Nephron progenitor cell (in vitro differentiated cells): ENCODE data around the gene EXOC3L1.

ENCODE experiments used
- DNase-seq: peaks from one replicate; pipeline ENCODE4 v3.0.0; 2021
- H3K27ac Mint-ChIP-seq: 2 replicates; pipeline ENCODE4 v1.8.0; 2021; ENCODE audit warnings: mild to moderate bottlenecking, moderate library complexity, mixed read lengths
- H3K27me3 Mint-ChIP-seq: 2 replicates; pipeline ENCODE4 v1.8.0; 2021; ENCODE audit warnings: mild to moderate bottlenecking, low read depth, mixed read lengths; ENCODE audit not compliant: poor library complexity
- H3K36me3 Mint-ChIP-seq: 2 replicates; pipeline ENCODE4 v1.8.0; 2021; ENCODE audit warnings: low read depth, mixed read lengths
- H3K4me1 Mint-ChIP-seq: 2 replicates; pipeline ENCODE4 v1.8.0; 2021; ENCODE audit warnings: mixed read lengths
- H3K4me3 Mint-ChIP-seq: 2 replicates; pipeline ENCODE4 v1.8.0; 2021; ENCODE audit warnings: mild to moderate bottlenecking, moderate library complexity, mixed read lengths
- H3K9me3 Mint-ChIP-seq: 2 replicates; pipeline ENCODE4 v1.8.0; 2021; ENCODE audit warnings: mild to moderate bottlenecking, moderate library complexity, mixed read lengths
- TF ChIP-seq, protein P1 (sequence below): fragments of 200-600 bp; sonication (generic); IDR thresholded peaks from 2 replicates; pipeline ENCODE4 v1.5.0; 2021; ENCODE audit warnings: antibody characterized with exemption

EXOC3L1 gene

DNA sequence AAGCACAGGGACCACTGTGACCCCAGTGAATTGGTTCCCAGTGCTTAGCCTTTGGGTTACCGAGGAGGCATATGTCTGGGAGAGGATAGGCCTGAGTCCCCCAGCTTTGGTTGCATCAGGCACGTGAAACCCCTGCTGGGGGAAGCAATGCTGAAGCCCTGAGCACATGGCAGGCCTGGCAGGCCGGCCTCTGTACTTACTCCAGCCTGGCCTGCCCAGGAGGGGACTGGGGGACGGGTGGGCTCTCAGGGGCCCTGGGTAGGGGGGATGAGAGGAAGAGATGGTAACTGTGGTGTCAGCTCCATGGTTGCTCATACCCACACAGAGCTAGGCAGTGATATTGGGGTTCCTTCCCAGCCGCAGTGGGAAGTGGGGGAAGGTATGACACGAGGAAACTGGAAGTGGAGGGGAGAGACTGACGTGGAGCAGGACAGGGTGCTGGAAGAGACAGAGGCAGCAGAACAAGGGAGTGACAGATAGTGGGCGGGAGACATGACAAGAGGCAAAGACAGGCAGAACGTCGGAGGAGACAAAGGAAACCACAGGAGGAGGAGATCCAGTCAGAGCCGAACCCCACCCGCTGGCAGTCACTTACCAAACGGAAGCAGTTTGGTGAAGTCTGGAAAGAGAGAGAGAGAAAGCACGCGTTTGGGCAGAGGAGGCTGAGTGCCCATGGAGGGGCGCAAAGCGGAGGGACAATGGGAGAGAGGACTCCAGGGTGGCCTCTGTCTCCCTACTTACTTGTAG, 46.1 kb upstream of the EXOC3L1 start:
- no peak for DNase-seq
- TF ChIP-seq, protein P1, sequence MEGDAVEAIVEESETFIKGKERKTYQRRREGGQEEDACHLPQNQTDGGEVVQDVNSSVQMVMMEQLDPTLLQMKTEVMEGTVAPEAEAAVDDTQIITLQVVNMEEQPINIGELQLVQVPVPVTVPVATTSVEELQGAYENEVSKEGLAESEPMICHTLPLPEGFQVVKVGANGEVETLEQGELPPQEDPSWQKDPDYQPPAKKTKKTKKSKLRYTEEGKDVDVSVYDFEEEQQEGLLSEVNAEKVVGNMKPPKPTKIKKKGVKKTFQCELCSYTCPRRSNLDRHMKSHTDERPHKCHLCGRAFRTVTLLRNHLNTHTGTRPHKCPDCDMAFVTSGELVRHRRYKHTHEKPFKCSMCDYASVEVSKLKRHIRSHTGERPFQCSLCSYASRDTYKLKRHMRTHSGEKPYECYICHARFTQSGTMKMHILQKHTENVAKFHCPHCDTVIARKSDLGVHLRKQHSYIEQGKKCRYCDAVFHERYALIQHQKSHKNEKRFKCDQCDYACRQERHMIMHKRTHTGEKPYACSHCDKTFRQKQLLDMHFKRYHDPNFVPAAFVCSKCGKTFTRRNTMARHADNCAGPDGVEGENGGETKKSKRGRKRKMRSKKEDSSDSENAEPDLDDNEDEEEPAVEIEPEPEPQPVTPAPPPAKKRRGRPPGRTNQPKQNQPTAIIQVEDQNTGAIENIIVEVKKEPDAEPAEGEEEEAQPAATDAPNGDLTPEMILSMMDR, result no peak
- Mint-ChIP-seq H3K27me3 (no peaks in the 10 kb centered on the region), H3K27ac (peak overlapping the region; percentile 26), H3K4me3 (no peak overlapping the region), H3K9me3 (no peaks in the 10 kb centered on the region), H3K36me3 (peaks cover 20% of the 10 kb centered on the region), H3K4me1 (peaks cover 22% of the 10 kb centered on the region)

- Mint-ChIP-seq H3K4me1 (peaks cover 22% of the 10 kb centered on the region), H3K27me3 (no peaks in the 10 kb centered on the region), H3K4me3 (no peak overlapping the region), H3K27ac (no peak overlapping the region), H3K9me3 (no peaks in the 10 kb centered on the region), H3K36me3 (peaks cover 27% of the 10 kb centered on the region)
- TF ChIP-seq, protein P1, result no peak
- no peak for DNase-seq
Observed at GRCh38 chr16:67234180-67234597, 44.3 kb upstream of the EXOC3L1 start.

DNA sequence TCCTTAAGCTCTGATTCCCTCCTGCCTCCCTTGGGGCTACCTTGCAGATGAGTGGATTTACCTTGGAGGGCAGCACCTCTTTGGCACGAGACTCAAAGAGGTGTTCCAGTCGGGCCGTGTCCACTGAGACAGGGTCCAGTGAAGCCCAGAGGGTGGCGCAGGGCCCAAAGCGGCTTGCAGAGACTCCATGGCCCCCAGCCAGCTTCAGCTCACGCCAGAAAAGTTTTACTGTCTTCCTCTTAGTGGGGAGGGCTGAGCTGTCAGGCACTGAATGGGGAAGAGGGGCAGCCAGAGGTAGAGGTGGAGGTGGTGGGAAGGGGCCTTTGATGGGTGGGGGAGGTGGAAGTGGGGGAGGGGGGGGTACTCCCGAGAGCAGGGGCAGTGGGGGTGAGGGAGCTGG, 43.7 kb upstream of the EXOC3L1 start:
- Mint-ChIP-seq H3K27me3 (no peaks in the 10 kb centered on the region), H3K27ac (no peak overlapping the region), H3K9me3 (no peaks in the 10 kb centered on the region), H3K36me3 (peaks cover 33% of the 10 kb centered on the region), H3K4me1 (peaks cover 21% of the 10 kb centered on the region), H3K4me3 (no peak overlapping the region)
- DNase-seq, result no peak
- TF ChIP-seq, protein P1, result no peak

- Mint-ChIP-seq H3K4me1 (peaks cover 23% of the 10 kb centered on the region), H3K9me3 (no peaks in the 10 kb centered on the region), H3K36me3 (peaks cover 29% of the 10 kb centered on the region), H3K27me3 (no peaks in the 10 kb centered on the region), H3K4me3 (no peak overlapping the region), H3K27ac (no peak overlapping the region)
- TF ChIP-seq, protein P1, result no peak
- DNase-seq, result no peak
Observed at GRCh38 chr16:67230809-67231660, 41.1 kb upstream of the EXOC3L1 start.

DNA sequence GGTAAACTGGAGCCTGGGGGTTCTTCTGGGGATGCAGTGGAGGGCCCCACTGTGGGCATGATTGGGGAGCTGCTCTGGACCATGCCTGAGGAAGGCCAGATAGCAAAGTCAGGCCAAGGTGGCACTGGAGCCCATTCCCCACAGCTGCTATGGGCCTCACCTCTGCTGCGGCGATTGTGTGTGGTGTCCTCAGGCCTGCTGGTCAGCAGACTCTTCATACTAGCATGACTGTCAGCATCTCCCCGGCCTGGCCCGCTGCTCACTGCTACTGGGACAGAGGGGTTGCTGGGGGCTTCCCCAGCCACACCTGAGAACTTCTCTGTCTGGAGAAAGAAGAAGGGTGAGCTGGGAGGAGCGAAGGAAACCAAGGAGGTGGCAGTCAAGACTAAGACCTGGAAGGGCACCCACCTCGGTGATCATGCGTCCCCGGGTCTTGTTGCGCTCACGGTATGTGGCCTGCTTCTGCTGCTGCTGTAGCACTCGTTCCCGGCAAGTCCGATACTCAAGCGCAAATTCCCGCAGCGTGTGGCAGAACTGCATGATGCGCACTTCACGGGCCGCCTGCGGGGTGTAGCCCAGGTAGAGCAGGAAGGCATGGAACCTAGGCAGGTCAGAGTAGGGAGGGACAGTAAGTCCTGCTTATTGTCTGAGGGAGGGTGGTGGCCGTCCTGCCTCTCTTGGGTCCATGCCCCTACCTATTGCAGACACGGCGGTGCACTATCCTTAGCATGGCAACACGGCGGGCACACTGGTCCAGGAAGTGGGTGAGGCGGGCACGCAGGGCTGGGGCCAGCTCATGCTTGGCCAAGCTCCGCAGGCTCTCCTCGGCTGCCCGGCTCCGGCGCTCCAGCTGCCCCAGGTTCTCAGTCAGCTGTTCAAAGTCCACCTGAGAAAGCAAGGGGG, 40.2 kb upstream of the EXOC3L1 start:
- H3K4me1 Mint-ChIP-seq, result peaks cover 28% of the 10 kb centered on the region
- H3K4me3 Mint-ChIP-seq, result no peak overlapping the region
- DNase-seq, result no peak
- peaks cover 27% of the 10 kb centered on the region for H3K36me3 Mint-ChIP-seq
- TF ChIP-seq, protein P1, result no peak
- H3K27me3 Mint-ChIP-seq, result peaks cover 4% of the 10 kb centered on the region
- H3K27ac Mint-ChIP-seq, result no peak overlapping the region
- H3K9me3 Mint-ChIP-seq, result no peaks in the 10 kb centered on the region
